CD14-positive monocyte (primary cell): ENCODE measurements around the gene SH3YL1. TPM values are rescaled to one million over a fixed set of nuclear protein-coding genes. Genes with fewer than 3 reads are reported as not detected.

Experiments
- DNase-seq, 3 donors: peaks; one replicate each; pipeline ENCODE4 v3.0.0-alpha.2; 2011 to 2022
- H2AFZ ChIP-seq: 2 replicates; pipeline ENCODE4 v1.6.0; 2012; ENCODE audit warnings: mild to moderate bottlenecking, low read depth, low read length, inconsistent platforms; ENCODE audit not compliant: insufficient read depth, poor library complexity, severe bottlenecking
- H3K27ac ChIP-seq, 2 donors: 1 replicate in 1 of 2; 2 replicates in 1 of 2; pipeline ENCODE4 v1.5.1; 2012 to 2013; ENCODE audit warnings: low read length in 2 of 2, control low read depth in 1 of 2, inconsistent platforms in 1 of 2, low read depth in 1 of 2, mild to moderate bottlenecking in 1 of 2
- H3K27me3 ChIP-seq, 2 donors: one replicate each; pipeline versions ENCODE4 v1.6.0 to v1.6.1; 2011 to 2013; ENCODE audit warnings: low read length in 2 of 2; ENCODE audit not compliant: control insufficient read depth in 2 of 2, insufficient read depth in 2 of 2
- H3K36me3 ChIP-seq, 2 donors: replicated peaks in 1 of 2; 1 replicate in 1 of 2; 2 replicates in 1 of 2; pipeline versions ENCODE4 v1.5.1 to v1.6.1; 2012 to 2013; ENCODE audit warnings: low read length in 2 of 2, control low read depth in 1 of 2, inconsistent platforms in 1 of 2, mild to moderate bottlenecking in 1 of 2; ENCODE audit not compliant: insufficient read depth in 2 of 2, control insufficient read depth in 1 of 2
- H3K4me1 ChIP-seq, 2 donors: 1 replicate in 1 of 2; 2 replicates in 1 of 2; pipeline versions ENCODE4 v1.5.1 to v1.6.1; 2012 to 2013; ENCODE audit warnings: low read length in 2 of 2, control low read depth in 1 of 2, inconsistent platforms in 1 of 2, mild to moderate bottlenecking in 1 of 2, moderate library complexity in 1 of 2; ENCODE audit not compliant: insufficient read depth in 2 of 2, control insufficient read depth in 1 of 2
- H3K4me2 ChIP-seq: replicated peaks from 2 replicates; pipeline ENCODE3; 2012; ENCODE audit warnings: low read length, moderate library complexity, mild to moderate bottlenecking; ENCODE audit not compliant: poor library complexity, severe bottlenecking; ENCODE audit errors: extremely low read depth
- H3K4me3 ChIP-seq, 3 experiments: fragments of 200-600 bp in 1 of 3; sonication (generic) in 1 of 3; replicated peaks in 1 of 3; 1 replicate in 2 of 3; 2 replicates in 1 of 3; pipeline ENCODE4 v1.5.1; 2011 to 2013; ENCODE audit warnings: low read length in 3 of 3, mild to moderate bottlenecking in 3 of 3, control low read depth in 2 of 3, low read depth in 2 of 3, inconsistent platforms in 1 of 3, moderate library complexity in 1 of 3
- H3K79me2 ChIP-seq: 2 replicates; pipeline ENCODE4 v1.6.0; 2012; ENCODE audit warnings: mild to moderate bottlenecking, control low read depth, inconsistent platforms, low read length, moderate library complexity; ENCODE audit not compliant: insufficient read depth
- H3K9ac ChIP-seq: 2 replicates; pipeline ENCODE4 v1.6.0; 2017; ENCODE audit warnings: low read length, mild to moderate bottlenecking; ENCODE audit not compliant: insufficient read depth, poor library complexity, severe bottlenecking
- H3K9me3 ChIP-seq, 2 donors: replicated peaks in 1 of 2; 1 replicate in 1 of 2; 2 replicates in 1 of 2; pipeline versions ENCODE4 v1.5.1 to v1.6.1; 2012 to 2013; ENCODE audit warnings: low read length in 2 of 2, control low read depth in 1 of 2; ENCODE audit not compliant: control insufficient read depth in 1 of 2, insufficient read depth in 1 of 2
- H4K20me1 ChIP-seq: 2 replicates; pipeline ENCODE4 v1.6.0; 2012; ENCODE audit warnings: mild to moderate bottlenecking, low read length, control low read depth, moderate library complexity; ENCODE audit not compliant: insufficient read depth
- H3K27ac Mint-ChIP-seq, 7 donors: one replicate each; pipeline ENCODE4 v1.8.0; 2020; ENCODE audit warnings: mild to moderate bottlenecking in 7 of 7, mixed read lengths in 7 of 7, moderate library complexity in 6 of 7, inconsistent platforms in 2 of 7
- H3K27me3 Mint-ChIP-seq, 3 donors: one replicate each; pipeline ENCODE4 v1.8.0; 2021 to 2022; ENCODE audit warnings: low read depth in 3 of 3, mild to moderate bottlenecking in 3 of 3, mixed read lengths in 3 of 3, moderate library complexity in 3 of 3, inconsistent platforms in 1 of 3
- H3K36me3 Mint-ChIP-seq, 2 donors: one replicate each; pipeline ENCODE4 v1.8.0; 2020; ENCODE audit warnings: mixed read lengths in 2 of 2, inconsistent platforms in 1 of 2, mild to moderate bottlenecking in 1 of 2
- H3K4me1 Mint-ChIP-seq: one replicate; pipeline ENCODE4 v1.8.0; 2020; ENCODE audit warnings: mild to moderate bottlenecking, mixed read lengths
- H3K4me3 Mint-ChIP-seq, 2 donors: one replicate each; pipeline ENCODE4 v1.8.0; 2020; ENCODE audit warnings: mild to moderate bottlenecking in 2 of 2, mixed read lengths in 2 of 2, moderate library complexity in 1 of 2
- H3K9me3 Mint-ChIP-seq, 7 donors: one replicate each; pipeline ENCODE4 v1.8.0; 2020 to 2022; ENCODE audit warnings: mixed read lengths in 7 of 7, mild to moderate bottlenecking in 6 of 7, moderate library complexity in 6 of 7, inconsistent platforms in 2 of 7
- WGBS: methylation state at CpG from one replicate; pipeline ENCODE4 v1.1.5; 2013; ENCODE audit warnings: missing lambda C conversion rate; ENCODE audit not compliant: insufficient coverage; 5-methylcytosine and 5-hydroxymethylcytosine counted together
- intact Hi-C, 2 donors: fragments of 100-400 bp; cut with micrococcal nuclease; formaldehyde crosslinking; loops; one replicate each; pipeline versions ENCODE4 v1.15.0 to v1.15.1; 2023
- polyA plus RNA-seq, 3 donors: library from polyadenylated mRNA; depleted of rRNA in 1 of 3; unstranded in 2 of 3; stranded (reverse) in 1 of 3; fragments of 300-500 nt in 2 of 3; fragments of >200 nt in 1 of 3; fragmentation: Illumina TruSeq in 2 of 3; gene quantifications; 1 replicate in 2 of 3; 2 replicates in 1 of 3; pipeline ENCODE4 v1.2.3, GENCODE V29; 2012 to 2021
- TF ChIP-seq, protein P1 (sequence below): fragments of 200-600 bp; IDR thresholded peaks from one replicate; pipeline ENCODE4 v1.8.0; 2022; ENCODE audit warnings: antibody characterized with exemption, mild to moderate bottlenecking

Gene SH3YL1
- polyA plus RNA-seq, 3 donors = 2.4 to 11.7 (median 4.0) TPM

GRCh38 chr2:264493-265468, 949 bp upstream of the SH3YL1 start, which contains the start of gene ACP1:
Gene ACP1, plus strand, starts transcription at chr2:264947. Its CDS starts 18 bp downstream, at chr2:264965.
- H3K4me1 Mint-ChIP-seq = peaks cover 32% of the 10 kb centered on the region
- H3K4me1 ChIP-seq = peaks cover 16 to 20% of the 10 kb centered on the region in 2 donors

More at GRCh38 chr2:264493-265468, 949 bp upstream of the SH3YL1 start, which contains the start of gene ACP1:
- peaks cover 23% of the 10 kb centered on the region for H4K20me1 ChIP-seq
- H3K27ac ChIP-seq = peak within 1 kb of the TSS; percentile 60 to 93
- H3K9me3 Mint-ChIP-seq = peaks cover 0 to 3% (median 0%) of the 10 kb centered on the region in 7 donors
- H3K9me3 ChIP-seq = no peaks in the 10 kb centered on the region
- peak within 1 kb of the TSS; percentile 88 to 95 for H3K4me3 Mint-ChIP-seq
- peak within 1 kb of the TSS; percentile 90 for H3K4me2 ChIP-seq
- peak; percentile 92 to 95 (median 93) for DNase-seq
- TF ChIP-seq, protein P1, sequence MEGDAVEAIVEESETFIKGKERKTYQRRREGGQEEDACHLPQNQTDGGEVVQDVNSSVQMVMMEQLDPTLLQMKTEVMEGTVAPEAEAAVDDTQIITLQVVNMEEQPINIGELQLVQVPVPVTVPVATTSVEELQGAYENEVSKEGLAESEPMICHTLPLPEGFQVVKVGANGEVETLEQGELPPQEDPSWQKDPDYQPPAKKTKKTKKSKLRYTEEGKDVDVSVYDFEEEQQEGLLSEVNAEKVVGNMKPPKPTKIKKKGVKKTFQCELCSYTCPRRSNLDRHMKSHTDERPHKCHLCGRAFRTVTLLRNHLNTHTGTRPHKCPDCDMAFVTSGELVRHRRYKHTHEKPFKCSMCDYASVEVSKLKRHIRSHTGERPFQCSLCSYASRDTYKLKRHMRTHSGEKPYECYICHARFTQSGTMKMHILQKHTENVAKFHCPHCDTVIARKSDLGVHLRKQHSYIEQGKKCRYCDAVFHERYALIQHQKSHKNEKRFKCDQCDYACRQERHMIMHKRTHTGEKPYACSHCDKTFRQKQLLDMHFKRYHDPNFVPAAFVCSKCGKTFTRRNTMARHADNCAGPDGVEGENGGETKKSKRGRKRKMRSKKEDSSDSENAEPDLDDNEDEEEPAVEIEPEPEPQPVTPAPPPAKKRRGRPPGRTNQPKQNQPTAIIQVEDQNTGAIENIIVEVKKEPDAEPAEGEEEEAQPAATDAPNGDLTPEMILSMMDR = no peak
- WGBS = under 1% methylated on average over 55 of the region's 73 CpGs
- H3K36me3 ChIP-seq = no peaks in the 10 kb centered on the region
- H3K4me3 ChIP-seq = peak within 1 kb of the TSS; percentile 75 to 92 (median 83)
- H3K79me2 ChIP-seq = peaks cover 57% of the 10 kb centered on the region
- H3K27ac Mint-ChIP-seq = peak within 1 kb of the TSS; percentile 86 to 95 (median 92)
- H3K27me3 Mint-ChIP-seq = peaks cover 3 to 9% (median 7%) of the 10 kb centered on the region in 3 donors
- H3K9ac ChIP-seq = peak within 1 kb of the TSS; percentile 82
- peak within 1 kb of the TSS; percentile 92 for H2AFZ ChIP-seq
- peaks cover 2 to 13% of the 10 kb centered on the region in 2 donors for H3K36me3 Mint-ChIP-seq
- no peaks in the 10 kb centered on the region for H3K27me3 ChIP-seq
- intact Hi-C loops = loop anchor here in 1 of 2 donors (10.0 kb wide), 1 partner anchor 410 kb away; the partner anchor contains the start of gene TMEM18
